NCI-H2029 treated with DMSO at 0.1 percent for 48 hours (cell line): ENCODE data around the gene SCAND1.

Experiments
- DNase-seq: peaks from one replicate; lab custom pipeline; 2025; lab: John Stamatoyannopoulos, UW

The SCAND1 gene

GRCh38 chr20:35904982-35905663 is 49.2 kb downstream of the SCAND1 start:
- DNase-seq: no peak

GRCh38 chr20:35903843-35904242 is 50.5 kb downstream of the SCAND1 start:
- no peak for DNase-seq
